GM12878 (cell line): ENCODE measurements around the gene MRPS21. TPM values are rescaled to one million over a fixed set of nuclear protein-coding genes. Genes with fewer than 3 reads are reported as not detected.

Source experiments
- ATAC-seq: fragments of 200-7000 bp; cut with Tn5 transposase; 3 replicates; pipeline ENCODE4 v1.9.1; 2020; ENCODE audit warnings: mild to moderate bottlenecking, moderate library complexity
- BruUV-seq: library from RNA; stranded (reverse); fragments of 400-500 nt; replicated peaks from 2 replicates; lab custom pipeline; 2021; lab: Mats Ljungman, UMichigan
- CTCF ChIA-PET: fragments of 300-600 bp; sonication (Branson Sonifier 250); formaldehyde crosslinking; extraction: SDS; loops from one replicate; lab custom pipeline; 2021; ENCODE audit warnings: inconsistent platforms; lab: Yijun Ruan, JAX
- POLR2A ChIA-PET: fragments of 350-600 bp; formaldehyde crosslinking; extraction: SDS; loops from one replicate; lab custom pipeline; 2021; ENCODE audit warnings: inconsistent platforms; lab: Charles Lee
- RAD21 ChIA-PET: fragments of 300-600 bp; sonication (Branson Sonifier 250); formaldehyde crosslinking; loops from one replicate; lab custom pipeline; 2023; ENCODE audit warnings: antibody characterized with exemption; ENCODE audit not compliant: unreplicated experiment; lab: Charles Lee
- SMC1A ChIA-PET: fragments of 300-600 bp; sonication (Branson Sonifier 250); formaldehyde crosslinking; loops from one replicate; lab custom pipeline; 2023; ENCODE audit not compliant: unreplicated experiment, uncharacterized antibody; lab: Charles Lee
- DNase-seq: peaks from one replicate; pipeline ENCODE4 v3.0.0-alpha.2; 2011; ENCODE audit warnings: low read depth, low spot score
- FAIRE-seq: peaks from 3 replicates; lab custom pipeline; 2011; peaks lifted over from hg19 to GRCh38; lab: Jason Lieb, UNC
- H2AFZ ChIP-seq: 2 replicates; pipeline ENCODE4 v1.6.0; 2011; ENCODE audit warnings: low read depth, low read length, control low read depth; ENCODE audit not compliant: control insufficient read depth
- H3K27ac ChIP-seq: 2 replicates; pipeline ENCODE4 v1.5.1; 2011; ENCODE audit warnings: control low read depth; ENCODE audit not compliant: control insufficient read depth, insufficient read depth
- H3K27me3 ChIP-seq, 2 experiments: replicated peaks in 1 of 2; 2 replicates each; pipeline versions ENCODE4 v1.6.0 to v1.6.1; 2011; ENCODE audit warnings: low read length in 1 of 2; ENCODE audit not compliant: control insufficient read depth in 2 of 2, insufficient read depth in 2 of 2
- H3K36me3 ChIP-seq, 2 experiments: 2 replicates each; pipeline ENCODE4 v1.5.1; 2011; ENCODE audit warnings: low read length in 1 of 2; ENCODE audit not compliant: control insufficient read depth in 2 of 2, insufficient read depth in 2 of 2
- H3K4me1 ChIP-seq: 2 replicates; pipeline ENCODE4 v1.6.1; 2011; ENCODE audit warnings: mild to moderate bottlenecking, low read length, moderate library complexity, mixed read lengths; ENCODE audit not compliant: control insufficient read depth, insufficient read depth
- H3K4me2 ChIP-seq: 2 replicates; pipeline ENCODE4 v1.6.0; 2011; ENCODE audit warnings: control low read depth; ENCODE audit not compliant: control insufficient read depth, insufficient read depth
- H3K4me3 ChIP-seq: fragments of 200-600 bp; sonication (generic); 2 replicates; pipeline ENCODE4 v1.5.1; 2016
- H3K79me2 ChIP-seq: 2 replicates; pipeline ENCODE4 v1.6.0; 2011; ENCODE audit warnings: low read length; ENCODE audit not compliant: control insufficient read depth, insufficient read depth
- H3K9ac ChIP-seq: 2 replicates; pipeline ENCODE4 v1.8.0; 2011; ENCODE audit warnings: low read length, control low read depth, mixed read lengths; ENCODE audit not compliant: control insufficient read depth, insufficient read depth
- H3K9me3 ChIP-seq: replicated peaks from 3 replicates; pipeline ENCODE4 v1.5.1; 2011; ENCODE audit warnings: mild to moderate bottlenecking, low read length; ENCODE audit not compliant: control insufficient read depth, insufficient read depth
- H4K20me1 ChIP-seq: 2 replicates; pipeline ENCODE4 v1.6.0; 2011; ENCODE audit not compliant: control insufficient read depth, insufficient read depth
- BRCA1 ChIP-seq: IDR thresholded peaks from 2 replicates; pipeline ENCODE4 v1.6.1; 2011; ENCODE audit warnings: low read depth, low read length, improper control_type of control experiment
- CHD1 ChIP-seq: IDR thresholded peaks from 2 replicates; pipeline ENCODE4 v1.6.1; 2012; ENCODE audit warnings: low read depth, low read length, improper control_type of control experiment
- NBN ChIP-seq: fragments of 450-650 bp; IDR thresholded peaks from 2 replicates; pipeline ENCODE4 v1.6.1; 2016
- POLR2A ChIP-seq: IDR thresholded peaks from 2 replicates; pipeline ENCODE4 v1.6.1; 2011; ENCODE audit warnings: low read depth, mild to moderate bottlenecking, low read length
- RAD21 ChIP-seq: IDR thresholded peaks from 2 replicates; pipeline ENCODE4 v1.6.1; 2011; ENCODE audit warnings: mild to moderate bottlenecking, low read depth, low read length, moderate library complexity; ENCODE audit not compliant: insufficient read depth
- SPI1 ChIP-seq: IDR thresholded peaks from 2 replicates; pipeline ENCODE4 v1.6.1; 2011; ENCODE audit warnings: low read depth, mild to moderate bottlenecking, low read length, moderate library complexity, borderline replicate concordance; ENCODE audit not compliant: insufficient read depth
- SREBF1 ChIP-seq: IDR thresholded peaks from 2 replicates; pipeline ENCODE4 v1.6.1; 2012; ENCODE audit warnings: mild to moderate bottlenecking, low read length
- ZNF207 ChIP-seq: fragments of 450-650 bp; IDR thresholded peaks from 2 replicates; pipeline ENCODE4 v1.6.1; 2014; ENCODE audit warnings: antibody characterized with exemption, mild to moderate bottlenecking, borderline replicate concordance
- WGBS: methylation state at CpG from one replicate; pipeline ENCODE4 v1.1.6; 2016; ENCODE audit warnings: low lambda C conversion rate; ENCODE audit not compliant: insufficient replicate concordance, insufficient coverage; ENCODE audit errors: missing lambda C conversion rate; 5-methylcytosine and 5-hydroxymethylcytosine counted together
- in situ Hi-C: fragments of 300-500 bp; cut with MboI; formaldehyde crosslinking; loops from 9 replicates; pipeline ENCODE4 v1.14.3; 2018; ENCODE audit warnings: mixed read lengths
- intact Hi-C: fragments of 100-400 bp; cut with micrococcal nuclease; formaldehyde crosslinking; loops from one replicate; pipeline ENCODE4 v1.14.2; 2022; ENCODE audit not compliant: unreplicated experiment
- polyA plus RNA-seq, 11 experiments: library from polyadenylated mRNA; depleted of rRNA in 4 of 11; unstranded in 6 of 11; stranded (reverse) in 5 of 11; fragments of >200 nt; fragmentation: Nextera tagmentation in 4 of 11; fragmentation: Illumina TruSeq in 1 of 11; extraction: Ambion mirVana in 4 of 11; extraction: Trizol in 1 of 11; gene quantifications; 1 replicate in 1 of 11; 2 replicates in 10 of 11; pipeline versions ENCODE4 v1.2.1 to v1.2.3, GENCODE V29; 2011 to 2016; ENCODE audit warnings: inconsistent platforms in 2 of 11, missing spikeins in 2 of 11, low read depth in 1 of 11
- total RNA-seq, 4 experiments: library from RNA; depleted of rRNA in 3 of 4; stranded (reverse); fragments of >200 nt in 3 of 4; fragmentation: Illumina TruSeq in 1 of 4; extraction: Trizol in 1 of 4; gene quantifications; 2 replicates each; pipeline versions ENCODE4 v1.2.1 to v1.2.3, GENCODE V29; 2013 to 2021

MRPS21 gene
- total and polyA plus RNA-seq, 10 of the 15 experiments (the other 5 are each of a cell fraction or from before 2014, with no cell fraction given) = 69.4 to 275 (median 103) TPM

DNA sequence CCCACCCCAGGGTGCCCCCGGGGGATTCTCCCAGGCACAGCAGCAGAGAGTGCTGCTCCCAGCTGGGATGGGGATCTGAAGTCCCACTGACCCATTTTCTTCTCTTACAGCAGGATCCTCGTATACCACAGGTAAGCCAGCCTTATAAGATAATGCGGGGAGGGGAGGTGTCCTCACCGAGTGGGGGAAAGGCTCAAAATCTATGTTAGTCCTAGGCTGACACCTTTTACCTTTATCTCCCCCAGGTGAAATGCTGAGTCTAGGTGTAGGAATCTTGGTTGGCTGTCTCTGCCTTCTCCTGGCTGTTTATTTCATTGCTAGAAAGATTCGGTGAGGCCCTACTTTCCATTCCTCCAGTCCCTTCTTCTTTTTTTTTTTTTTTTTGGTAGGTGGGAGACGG, 30.1 kb upstream of the MRPS21 start:
- H3K79me2 ChIP-seq = peaks cover 22% of the 10 kb centered on the region
- DNase-seq (no peak), ATAC-seq (no peak), FAIRE-seq (no peak)
- H3K9me3 ChIP-seq = no peaks in the 10 kb centered on the region
- H3K4me2 ChIP-seq = no peak overlapping the region
- TF ChIP-seq SREBF1 = no peak
- 0 out of 2 replicates have a peak, but pooled peaks have one; percentile 13 for TF ChIP-seq POLR2A
- H3K36me3 ChIP-seq = peaks cover 4 to 19% of the 10 kb centered on the region in 2 experiments
- in situ Hi-C loops (no loop called here), intact Hi-C loops (no loop called here)
- H3K9ac ChIP-seq = no peak overlapping the region
- ChIA-PET SMC1A (no interaction called here), CTCF (interaction anchor here (0.5 to 5.8 kb wide), 2 partner anchors 17 to 129 kb away, joined by 3 to 27 read pairs; partner anchors contain the start of gene CIART), POLR2A (interaction anchor here (1.6 kb wide), 1 partner anchor 8 kb away, joined by 4 read pairs; no protein-coding TSS in a partner anchor), RAD21 (interaction anchor here (0.9 to 1.1 kb wide), 2 partner anchors 11 to 18 kb away, joined by 3 read pairs; no protein-coding TSS in a partner anchor)
- BruUV-seq = no TSS peak
- no peaks in the 10 kb centered on the region; a peak in 1 of 4 replicates for H3K27me3 ChIP-seq
- 90% methylated on average over 5 of the region's 6 CpGs for WGBS
- H2AFZ ChIP-seq = no peak overlapping the region
- no peak overlapping the region for H3K4me3 ChIP-seq
- no peak overlapping the region for H3K27ac ChIP-seq
- H3K4me1 ChIP-seq = no peaks in the 10 kb centered on the region; the same call in 1 of the 2 replicates
- no peaks in the 10 kb centered on the region for H4K20me1 ChIP-seq

DNA sequence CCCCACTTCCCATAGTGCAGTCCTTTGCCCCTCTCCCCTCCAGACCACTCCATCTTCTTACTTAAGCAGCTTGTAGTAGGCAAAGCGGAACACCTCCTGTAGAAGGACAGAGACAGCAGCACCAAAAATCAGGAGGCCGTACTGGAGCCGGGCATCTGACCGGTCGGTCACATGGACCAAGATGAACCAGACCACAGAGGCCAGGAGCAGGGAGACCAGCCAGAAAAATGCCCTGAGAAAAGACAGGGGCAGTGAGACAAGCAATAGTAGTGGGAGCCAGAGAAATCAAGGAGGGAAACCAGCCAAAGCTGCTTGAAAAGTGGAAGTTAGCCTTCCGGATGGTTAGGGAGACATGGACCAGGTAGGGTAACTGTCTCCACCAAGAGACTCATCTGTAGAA, 25.8 kb upstream of the MRPS21 start:
- H4K20me1 ChIP-seq = no peaks in the 10 kb centered on the region
- H3K4me1 ChIP-seq = peaks cover 6% of the 10 kb centered on the region
- TF ChIP-seq RAD21 (no peak), NBN (no peak), BRCA1 (no peak), ZNF207 (no peak), CHD1 (no peak), SPI1 (no peak)
- no peaks in the 10 kb centered on the region for H3K27me3 ChIP-seq
- peak overlapping the region; percentile 86 for H3K4me2 ChIP-seq
- H3K79me2 ChIP-seq = peaks cover 27% of the 10 kb centered on the region
- FAIRE-seq (no peak), ATAC-seq (no peak), DNase-seq (no peak)
- 38% methylated on average over 6 of the region's 6 CpGs for WGBS
- ChIA-PET POLR2A (no interaction called here), CTCF (no interaction called here), SMC1A (interaction anchor here (1.9 kb wide), 1 partner anchor 13 kb away, joined by 4 read pairs; no protein-coding TSS in a partner anchor), RAD21 (no interaction called here)
- peaks cover 4 to 19% of the 10 kb centered on the region in 2 experiments for H3K36me3 ChIP-seq
- H3K9me3 ChIP-seq = no peaks in the 10 kb centered on the region
- no peak overlapping the region for H2AFZ ChIP-seq
- intact Hi-C loops = loop anchor here (1.0 to 5.0 kb wide), 2 partner anchors 12 to 54 kb away; partner anchors contain the start of gene PRPF3
- peak overlapping the region; percentile 97 for H3K9ac ChIP-seq
- no TSS peak for BruUV-seq
- H3K27ac ChIP-seq = peak overlapping the region; percentile 90
- H3K4me3 ChIP-seq = peak overlapping the region; percentile 97
- in situ Hi-C loops = no loop called here
